Suprapubic skin (tissue), 3 donors: ENCODE measurements around the gene LRMDA.

Experiments
- POLR2A ChIP-seq, 2 donors: fragments of 450-650 bp; IDR thresholded peaks; one replicate each; pipeline ENCODE4 v1.6.1; 2017; ENCODE audit warnings: antibody characterized with exemption in 2 of 2, mild to moderate bottlenecking in 2 of 2, moderate library complexity in 2 of 2
- TF ChIP-seq, protein P1 (sequence below), 2 donors: fragments of 200-600 bp in 1 of 2; fragments of 450-650 bp in 1 of 2; sonication (generic) in 1 of 2; IDR thresholded peaks; one replicate each; pipeline ENCODE4 v1.5.1; 2016 to 2019; ENCODE audit warnings: antibody characterized with exemption in 2 of 2, mild to moderate bottlenecking in 1 of 2, moderate library complexity in 1 of 2

DNA sequence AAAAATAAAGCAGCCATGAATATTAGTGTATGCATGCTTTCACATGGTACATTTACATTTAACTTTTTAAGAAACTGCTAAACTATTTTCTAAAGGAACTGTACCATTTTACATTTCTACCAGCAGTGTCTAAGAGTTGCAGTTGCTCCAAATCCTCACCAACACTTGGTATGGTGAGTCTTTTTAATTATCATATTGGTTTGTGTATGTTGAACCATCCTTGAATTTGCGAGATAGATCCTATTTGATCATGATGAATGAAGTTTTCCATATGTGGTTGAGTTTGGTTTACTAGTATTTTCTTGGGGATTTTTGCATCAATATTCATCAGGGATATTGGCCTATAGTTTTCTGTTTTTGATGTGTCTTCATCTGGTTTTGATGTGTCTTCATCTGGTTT, 1057.2 kb downstream of the LRMDA start:
- TF ChIP-seq POLR2A (IDR thresholded peaks at IDR 0.05): no peak
- TF ChIP-seq, protein P1, sequence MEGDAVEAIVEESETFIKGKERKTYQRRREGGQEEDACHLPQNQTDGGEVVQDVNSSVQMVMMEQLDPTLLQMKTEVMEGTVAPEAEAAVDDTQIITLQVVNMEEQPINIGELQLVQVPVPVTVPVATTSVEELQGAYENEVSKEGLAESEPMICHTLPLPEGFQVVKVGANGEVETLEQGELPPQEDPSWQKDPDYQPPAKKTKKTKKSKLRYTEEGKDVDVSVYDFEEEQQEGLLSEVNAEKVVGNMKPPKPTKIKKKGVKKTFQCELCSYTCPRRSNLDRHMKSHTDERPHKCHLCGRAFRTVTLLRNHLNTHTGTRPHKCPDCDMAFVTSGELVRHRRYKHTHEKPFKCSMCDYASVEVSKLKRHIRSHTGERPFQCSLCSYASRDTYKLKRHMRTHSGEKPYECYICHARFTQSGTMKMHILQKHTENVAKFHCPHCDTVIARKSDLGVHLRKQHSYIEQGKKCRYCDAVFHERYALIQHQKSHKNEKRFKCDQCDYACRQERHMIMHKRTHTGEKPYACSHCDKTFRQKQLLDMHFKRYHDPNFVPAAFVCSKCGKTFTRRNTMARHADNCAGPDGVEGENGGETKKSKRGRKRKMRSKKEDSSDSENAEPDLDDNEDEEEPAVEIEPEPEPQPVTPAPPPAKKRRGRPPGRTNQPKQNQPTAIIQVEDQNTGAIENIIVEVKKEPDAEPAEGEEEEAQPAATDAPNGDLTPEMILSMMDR (IDR thresholded peaks at IDR 0.05): no peak
